GM23338 (cell line): Measurements from ENCODE around the gene GIMAP6. TPM values are rescaled to one million over a fixed set of nuclear protein-coding genes. Genes with fewer than 3 reads are reported as not detected.
"Not testable (repeated sequence)": the region's sequence is repeated elsewhere in the genome, so short reads cannot be mapped to it uniquely, and the experiment has no call there.

Source experiments
- ATAC-seq: fragments of 200-7000 bp; cut with Tn5 transposase; 3 replicates; pipeline ENCODE4 v1.9.1; 2020
- DNase-seq: peaks from one replicate; pipeline ENCODE4 v3.0.0-alpha.2; 2015; ENCODE audit warnings: low spot score
- H2AFZ ChIP-seq: fragments of 200-600 bp; sonication (generic); 2 replicates; pipeline ENCODE4 v1.8.0; 2016; ENCODE audit warnings: antibody characterized with exemption, mild to moderate bottlenecking, moderate library complexity
- H3F3A ChIP-seq: fragments of 200-600 bp; sonication (generic); replicated peaks from 2 replicates; pipeline ENCODE4 v1.8.0; 2017; ENCODE audit warnings: antibody characterized with exemption, mixed run types, low read depth
- H3K27ac ChIP-seq: fragments of 200-600 bp; sonication (generic); 2 replicates; pipeline ENCODE4 v1.6.1; 2016; ENCODE audit warnings: low read depth
- H3K27me3 ChIP-seq: fragments of 200-600 bp; sonication (generic); 2 replicates; pipeline ENCODE4 v1.8.0; 2016; ENCODE audit warnings: mild to moderate bottlenecking, mixed run types, moderate library complexity; ENCODE audit not compliant: insufficient read depth
- H3K36me3 ChIP-seq: fragments of 200-600 bp; sonication (generic); 2 replicates; pipeline ENCODE4 v1.8.0; 2016; ENCODE audit warnings: mild to moderate bottlenecking; ENCODE audit not compliant: insufficient read depth
- H3K4me1 ChIP-seq: fragments of 200-600 bp; sonication (generic); 2 replicates; pipeline ENCODE4 v1.8.0; 2016; ENCODE audit warnings: mild to moderate bottlenecking, moderate library complexity; ENCODE audit not compliant: insufficient read depth
- H3K4me2 ChIP-seq: fragments of 200-600 bp; sonication (generic); 2 replicates; pipeline ENCODE4 v1.7.1; 2017; ENCODE audit warnings: mixed run types
- H3K4me3 ChIP-seq: fragments of 200-600 bp; sonication (generic); 2 replicates; pipeline ENCODE4 v1.6.1; 2016; ENCODE audit warnings: mixed run types
- H3K79me2 ChIP-seq: fragments of 200-600 bp; sonication (generic); replicated peaks from 2 replicates; pipeline ENCODE4 v1.8.0; 2017; ENCODE audit warnings: mild to moderate bottlenecking; ENCODE audit not compliant: insufficient read depth
- H3K9me2 ChIP-seq: fragments of 200-600 bp; sonication (generic); 2 replicates; pipeline ENCODE4 v1.8.0; 2017; ENCODE audit not compliant: insufficient read depth
- H4K20me1 ChIP-seq: fragments of 200-600 bp; sonication (generic); replicated peaks from 2 replicates; pipeline ENCODE4 v1.8.0; 2017; ENCODE audit warnings: mild to moderate bottlenecking; ENCODE audit not compliant: insufficient read depth
- H3K27ac Mint-ChIP-seq: 2 replicates; pipeline ENCODE4 v1.8.0; 2020; ENCODE audit warnings: inconsistent platforms, mild to moderate bottlenecking, moderate library complexity, mixed read lengths
- H3K27me3 Mint-ChIP-seq: 3 replicates; pipeline ENCODE4 v1.8.0; 2022; ENCODE audit warnings: low read depth, mild to moderate bottlenecking, moderate library complexity, mixed read lengths, inconsistent platforms; ENCODE audit not compliant: insufficient read depth, poor library complexity
- H3K36me3 Mint-ChIP-seq: 3 replicates; pipeline ENCODE4 v1.8.0; 2021; ENCODE audit warnings: low read depth, mild to moderate bottlenecking, inconsistent platforms, moderate library complexity, mixed read lengths
- H3K4me1 Mint-ChIP-seq: 3 replicates; pipeline ENCODE4 v1.8.0; 2020; ENCODE audit warnings: mild to moderate bottlenecking, inconsistent platforms, mixed read lengths
- H3K4me3 Mint-ChIP-seq: 3 replicates; pipeline ENCODE4 v1.8.0; 2021; ENCODE audit warnings: moderate library complexity, mild to moderate bottlenecking, inconsistent platforms, mixed read lengths
- H3K9me3 Mint-ChIP-seq: 3 replicates; pipeline ENCODE4 v1.8.0; 2020; ENCODE audit warnings: moderate library complexity, mild to moderate bottlenecking, inconsistent platforms, mixed read lengths
- CREB1 ChIP-seq: fragments of 250-450 bp; sonication (Bioruptor Pico); IDR thresholded peaks from 2 replicates; pipeline ENCODE4 v1.5.0; 2020; ENCODE audit warnings: low read depth, mild to moderate bottlenecking, moderate library complexity
- CTCF ChIP-seq, 2 experiments: fragments of 200-600 bp in 1 of 2; sonication (generic) in 1 of 2; conservative IDR thresholded peaks; 2 replicates each; pipeline versions ENCODE4 v1.5.1 to v1.6.1; 2016 to 2017; ENCODE audit warnings: antibody characterized with exemption in 2 of 2, low read depth in 2 of 2, mild to moderate bottlenecking in 2 of 2, moderate library complexity in 1 of 2
- ETS1 ChIP-seq: IDR thresholded peaks from 2 replicates; pipeline ENCODE4 v1.6.1; 2016; ENCODE audit warnings: antibody characterized with exemption
- EZH2 ChIP-seq: fragments of 200-600 bp; sonication (generic); IDR thresholded peaks from one replicate; pipeline ENCODE4 v1.8.0; 2017; ENCODE audit warnings: antibody characterized with exemption, mild to moderate bottlenecking, low read depth; ENCODE audit not compliant: unreplicated experiment
- EZH2phosphoT487 ChIP-seq: fragments of 200-600 bp; sonication (generic); IDR thresholded peaks from one replicate; pipeline ENCODE4 v1.8.1; 2018; ENCODE audit warnings: antibody characterized with exemption; ENCODE audit not compliant: unreplicated experiment
- JUNB ChIP-seq: IDR thresholded peaks from one replicate; pipeline ENCODE4 v1.6.1; 2016; ENCODE audit warnings: antibody characterized with exemption; ENCODE audit not compliant: unreplicated experiment
- NANOG ChIP-seq: IDR thresholded peaks from 2 replicates; pipeline ENCODE4 v1.6.1; 2016; ENCODE audit warnings: antibody characterized with exemption, borderline replicate concordance
- POLR2AphosphoS5 ChIP-seq: IDR thresholded peaks from 2 replicates; pipeline ENCODE4 v1.6.1; 2016; ENCODE audit warnings: antibody characterized with exemption, low read depth
- STAT1 ChIP-seq: IDR thresholded peaks from one replicate; pipeline ENCODE4 v1.6.1; 2016; ENCODE audit warnings: antibody characterized with exemption; ENCODE audit not compliant: unreplicated experiment
- ZNF114 ChIP-seq: fragments of 250-450 bp; sonication (Bioruptor Pico); IDR thresholded peaks from 2 replicates; pipeline ENCODE4 v1.5.0; 2020; ENCODE audit warnings: mild to moderate bottlenecking, moderate library complexity
- ZNF331 ChIP-seq: fragments of 250-450 bp; sonication (Bioruptor Pico); IDR thresholded peaks from 2 replicates; pipeline ENCODE4 v1.5.0; 2020; ENCODE audit warnings: low read depth, mild to moderate bottlenecking, moderate library complexity
- polyA plus RNA-seq: library from polyadenylated mRNA; unstranded; fragments of >200 nt; fragmentation: Nextera tagmentation; extraction: Ambion mirVana; gene quantifications from 2 replicates; pipeline ENCODE4 v1.2.1, GENCODE V29; 2016
- total RNA-seq: library from RNA; depleted of rRNA; stranded (reverse); fragments of >200 nt; shearing (Covaris generic); gene quantifications from 2 replicates; pipeline ENCODE4 v1.2.3, GENCODE V29; 2014; rRNA removed

The GIMAP6 gene
- total and polyA plus RNA-seq, 2 experiments from 2014 or later, result not detected

GRCh38 chr7:150580638-150581394 is 51.4 kb downstream of the GIMAP6 start:
- ATAC-seq, result no peak
- DNase-seq, result no peak
- Histone ChIP-seq H3K36me3 (0 out of 2 replicates have a peak, but pooled peaks cover under 1% of the 10 kb centered on the region), H3K79me2 (no peaks in the 10 kb centered on the region), H3K27me3 (no peaks in the 10 kb centered on the region), H2AFZ (no peak overlapping the region), H3F3A (no peaks in the 10 kb centered on the region), H3K4me1 (no peaks in the 10 kb centered on the region), H3K9me2 (no peaks in the 10 kb centered on the region), H3K4me3 (no peak overlapping the region), H3K4me2 (no peak overlapping the region), H3K27ac (no peak overlapping the region), H4K20me1 (no peaks in the 10 kb centered on the region)
- Mint-ChIP-seq H3K36me3 (peaks cover 17% of the 10 kb centered on the region), H3K9me3 (peaks cover 47% of the 10 kb centered on the region), H3K27me3 (peaks cover 5% of the 10 kb centered on the region), H3K27ac (no peak overlapping the region), H3K4me3 (no peak overlapping the region), H3K4me1 (no peaks in the 10 kb centered on the region)
- TF ChIP-seq ETS1 (no peak), EZH2 (no peak), NANOG (no peak), ZNF331 (CRISPR knock-in tag) (no peak), CREB1 (no peak), CTCF (conservative IDR thresholded peaks at IDR 0.05; ENCODE audit: low read depth in 2 of 2) (no peak), POLR2AphosphoS5 (no peak), STAT1 (no peak), ZNF114 (no peak), JUNB (no peak), EZH2phosphoT487 (no peak)

DNA sequence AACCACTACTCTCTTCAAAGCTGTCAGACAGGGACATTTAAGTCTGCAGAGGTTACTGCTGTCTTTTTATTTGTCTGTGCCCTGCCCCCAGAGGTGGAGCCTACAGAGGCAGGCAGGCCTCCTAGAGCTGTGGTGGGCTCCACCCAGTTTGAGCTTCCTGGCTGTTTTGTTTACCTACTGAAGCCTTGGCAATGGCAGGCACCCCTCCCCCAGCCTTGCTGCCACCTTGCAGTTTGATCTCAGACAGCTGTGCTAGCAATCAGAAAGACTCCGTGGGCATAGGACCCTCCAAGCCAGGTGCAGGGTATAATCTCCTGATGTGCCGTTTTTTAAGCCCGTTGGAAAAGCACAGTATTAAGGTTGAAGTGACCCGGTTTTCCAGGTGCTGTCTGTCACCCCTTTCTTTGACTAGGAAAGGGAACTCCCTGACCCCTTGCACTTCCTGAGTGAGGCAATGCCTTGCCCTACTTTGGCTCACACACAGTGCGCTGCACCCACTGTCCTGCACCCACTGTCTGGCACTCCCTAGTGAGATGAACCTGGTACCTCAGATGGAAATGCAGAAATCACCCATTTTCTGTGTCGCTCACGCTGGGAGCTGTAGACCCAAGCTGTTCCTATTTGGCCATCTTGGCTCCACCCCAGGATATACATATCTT is 52.1 kb downstream of the GIMAP6 start:
- Mint-ChIP-seq H3K36me3 (peaks cover 17% of the 10 kb centered on the region), H3K9me3 (peaks cover 52% of the 10 kb centered on the region)
- not testable (repeated sequence) for H3F3A ChIP-seq, H3K27me3 ChIP-seq, H3K4me1 Mint-ChIP-seq, H3K27ac ChIP-seq, ATAC-seq, H2AFZ ChIP-seq, H3K4me1 ChIP-seq, H3K4me2 ChIP-seq, H3K79me2 ChIP-seq, H3K27ac Mint-ChIP-seq, DNase-seq, H4K20me1 ChIP-seq, H3K4me3 ChIP-seq, H3K9me2 ChIP-seq, H3K27me3 Mint-ChIP-seq, H3K36me3 ChIP-seq, H3K4me3 Mint-ChIP-seq

Other genes with a start within 250 kb of the GIMAP6 start
- not detected in 2 replicates for gene GIMAP8, start 181.8 kb downstream of the GIMAP6 start, total RNA-seq
- gene GIMAP8, start 181.8 kb downstream of the GIMAP6 start, polyA plus RNA-seq, result 0.06 TPM in 1 of 2 replicates, not detected in the other
- not detected in 2 replicates for gene GIMAP7, start 117.5 kb downstream of the GIMAP6 start, total RNA-seq
- not detected in 2 replicates for gene GIMAP7, start 117.5 kb downstream of the GIMAP6 start, polyA plus RNA-seq
- not detected in 2 replicates for gene GIMAP4, start 65.0 kb downstream of the GIMAP6 start, total RNA-seq
- gene GIMAP4, start 65.0 kb downstream of the GIMAP6 start, polyA plus RNA-seq, result 0.19 TPM in 1 of 2 replicates, not detected in the other
- not detected in 2 replicates for gene GIMAP2, start 53.3 kb upstream of the GIMAP6 start, total RNA-seq
- gene GIMAP2, start 53.3 kb upstream of the GIMAP6 start, polyA plus RNA-seq, result not detected in 2 replicates
- gene GIMAP1, start 84.2 kb upstream of the GIMAP6 start, total RNA-seq, result not detected in 2 replicates
- not detected in 2 replicates for gene GIMAP1, start 84.2 kb upstream of the GIMAP6 start, polyA plus RNA-seq
- gene GIMAP5, start 105.0 kb upstream of the GIMAP6 start, total RNA-seq, result not detected in 2 replicates
- not detected in 2 replicates for gene GIMAP5, start 105.0 kb upstream of the GIMAP6 start, polyA plus RNA-seq
- 0.35 and 0.47 TPM in 2 replicates for gene TMEM176B, start 168.0 kb upstream of the GIMAP6 start, total RNA-seq
- 0.42 and 0.83 TPM in 2 replicates for gene TMEM176B, start 168.0 kb upstream of the GIMAP6 start, polyA plus RNA-seq
- gene TMEM176A, start 168.4 kb upstream of the GIMAP6 start, total RNA-seq, result not detected in 2 replicates
- gene TMEM176A, start 168.4 kb upstream of the GIMAP6 start, polyA plus RNA-seq, result 0.34 and 0.66 TPM in 2 replicates
- gene AOC1, start 220.1 kb upstream of the GIMAP6 start, total RNA-seq, result 0.47 TPM in 1 of 2 replicates, not detected in the other
- not detected in 2 replicates for gene AOC1, start 220.1 kb upstream of the GIMAP6 start, polyA plus RNA-seq